Hepatocyte (in vitro differentiated cells): ENCODE measurements around the gene KIAA0319L. TPM values are rescaled to one million over a fixed set of nuclear protein-coding genes. Genes with fewer than 3 reads are reported as not detected.

Source experiments
- DNase-seq: peaks from one replicate; pipeline ENCODE4 v3.0.0-alpha.2; 2016; ENCODE audit warnings: low spot score
- H2AFZ ChIP-seq: fragments of 200-600 bp; sonication (generic); 2 replicates; pipeline ENCODE4 v1.6.0; 2016; ENCODE audit warnings: antibody characterized with exemption, mild to moderate bottlenecking
- H3K27ac ChIP-seq: fragments of 200-600 bp; sonication (generic); 2 replicates; pipeline ENCODE4 v1.5.1; 2016; ENCODE audit warnings: mild to moderate bottlenecking
- H3K27me3 ChIP-seq: fragments of 200-600 bp; sonication (generic); 2 replicates; pipeline ENCODE4 v1.6.1; 2016
- H3K36me3 ChIP-seq: fragments of 200-600 bp; sonication (generic); replicated peaks from 2 replicates; pipeline ENCODE4 v1.5.1; 2016; ENCODE audit warnings: low read depth; ENCODE audit not compliant: insufficient read depth
- H3K4me1 ChIP-seq: fragments of 200-600 bp; sonication (generic); 2 replicates; pipeline ENCODE4 v1.5.1; 2016; ENCODE audit warnings: mild to moderate bottlenecking, moderate library complexity; ENCODE audit not compliant: insufficient read depth
- H3K4me2 ChIP-seq: fragments of 200-600 bp; sonication (generic); 2 replicates; pipeline ENCODE4 v1.6.0; 2016
- H3K4me3 ChIP-seq: fragments of 200-600 bp; sonication (generic); 2 replicates; pipeline ENCODE4 v1.5.1; 2016; ENCODE audit warnings: mild to moderate bottlenecking
- H3K79me2 ChIP-seq: fragments of 200-600 bp; sonication (generic); 2 replicates; pipeline ENCODE4 v1.6.0; 2017; ENCODE audit warnings: mild to moderate bottlenecking
- H3K9me2 ChIP-seq: fragments of 200-600 bp; sonication (generic); replicated peaks from 2 replicates; pipeline ENCODE4 v1.6.0; 2017; ENCODE audit warnings: mild to moderate bottlenecking; ENCODE audit not compliant: insufficient read depth
- H3K9me3 ChIP-seq: fragments of 200-600 bp; sonication (generic); 2 replicates; pipeline ENCODE4 v1.5.1; 2016; ENCODE audit warnings: low read depth, mild to moderate bottlenecking
- H4K20me1 ChIP-seq: fragments of 200-600 bp; sonication (generic); 2 replicates; pipeline ENCODE4 v1.6.0; 2016; ENCODE audit warnings: mild to moderate bottlenecking; ENCODE audit not compliant: insufficient read depth, poor library complexity, severe bottlenecking
- CTCF ChIP-seq: fragments of 200-600 bp; sonication (generic); IDR thresholded peaks from 2 replicates; pipeline ENCODE4 v1.5.1; 2016; ENCODE audit warnings: antibody characterized with exemption, mild to moderate bottlenecking; ENCODE audit not compliant: poor library complexity
- EZH2 ChIP-seq: fragments of 200-600 bp; sonication (generic); IDR thresholded peaks from 2 replicates; pipeline ENCODE4 v1.6.1; 2016; ENCODE audit warnings: antibody characterized with exemption, mild to moderate bottlenecking, borderline replicate concordance
- EZH2phosphoT487 ChIP-seq: fragments of 200-600 bp; sonication (generic); IDR thresholded peaks from one replicate; pipeline ENCODE4 v1.6.1; 2018; ENCODE audit warnings: antibody characterized with exemption, mild to moderate bottlenecking, low read depth, moderate library complexity; ENCODE audit not compliant: unreplicated experiment, severe bottlenecking
- WGBS: methylation state at CpG from one replicate; pipeline ENCODE4 v1.1.6; 2016; ENCODE audit warnings: low lambda C conversion rate; ENCODE audit errors: missing lambda C conversion rate; 5-methylcytosine and 5-hydroxymethylcytosine counted together
- polyA plus RNA-seq: library from polyadenylated mRNA; unstranded; fragments of >200 nt; fragmentation: Nextera tagmentation; extraction: Ambion mirVana; gene quantifications from 2 replicates; pipeline ENCODE4 v1.2.1, GENCODE V29; 2016
- total RNA-seq: library from RNA; depleted of rRNA; stranded (reverse); fragments of >200 nt; gene quantifications from 2 replicates; pipeline ENCODE4 v1.2.3, GENCODE V29; 2014

Gene KIAA0319L
- total and polyA plus RNA-seq, 2 experiments from 2014 or later, result 56.3 to 77.7 TPM

- no peaks in the 10 kb centered on the region for H3K36me3 ChIP-seq
Observed at GRCh38 chr1:35594005-35594760, 37.0 kb upstream of the KIAA0319L start.

GRCh38 chr1:35592991-35593769, 36.0 kb upstream of the KIAA0319L start:
- peak; percentile 67 for DNase-seq
- Histone ChIP-seq H3K4me3 (no peak overlapping the region), H3K27ac (peak overlapping the region; percentile 65), H3K9me2 (no peaks in the 10 kb centered on the region), H2AFZ (no peak overlapping the region), H3K36me3 (no peaks in the 10 kb centered on the region), H3K79me2 (no peaks in the 10 kb centered on the region), H3K27me3 (no peaks in the 10 kb centered on the region), H3K4me2 (peak overlapping the region; percentile 11), H3K9me3 (no peaks in the 10 kb centered on the region), H3K4me1 (no peaks in the 10 kb centered on the region), H4K20me1 (no peaks in the 10 kb centered on the region)
- WGBS, result 71% methylated on average over 8 of the region's 8 CpGs
- TF ChIP-seq EZH2, result no peak
- TF ChIP-seq CTCF, result no peak
- no peak for TF ChIP-seq EZH2phosphoT487

More at GRCh38 chr1:35594005-35594760, 37.0 kb upstream of the KIAA0319L start:
- Histone ChIP-seq H3K27ac (peak overlapping the region; percentile 65), H3K4me1 (no peaks in the 10 kb centered on the region), H3K9me2 (no peaks in the 10 kb centered on the region), H3K27me3 (no peaks in the 10 kb centered on the region), H3K4me3 (no peak overlapping the region), H3K4me2 (no peak overlapping the region), H3K9me3 (no peaks in the 10 kb centered on the region), H3K79me2 (no peaks in the 10 kb centered on the region), H4K20me1 (no peaks in the 10 kb centered on the region), H2AFZ (no peak overlapping the region)
- no peak for DNase-seq
- 95% methylated on average over 9 of the region's 9 CpGs for WGBS
- TF ChIP-seq CTCF, result no peak

- Histone ChIP-seq H3K79me2 (no peaks in the 10 kb centered on the region), H3K4me1 (no peaks in the 10 kb centered on the region), H3K27me3 (no peaks in the 10 kb centered on the region), H3K27ac (no peak overlapping the region), H3K36me3 (no peaks in the 10 kb centered on the region), H3K4me2 (no peak overlapping the region), H3K4me3 (no peak overlapping the region), H2AFZ (no peak overlapping the region), H4K20me1 (no peaks in the 10 kb centered on the region), H3K9me2 (no peaks in the 10 kb centered on the region), H3K9me3 (no peaks in the 10 kb centered on the region)
- 98% methylated on average over 8 of the region's 8 CpGs for WGBS
- no peak for DNase-seq
- TF ChIP-seq EZH2, result no peak
- TF ChIP-seq EZH2phosphoT487, result no peak
- no peak for TF ChIP-seq CTCF
Observed at GRCh38 chr1:35591211-35591610, 34.0 kb upstream of the KIAA0319L start.
